ENCODE data around the gene HEYL.
"Not testable (repeated sequence)": the region's sequence is repeated elsewhere in the genome, so short reads cannot be mapped to it uniquely, and the experiment has no call there.

HEYL gene

GRCh38 chr1:39635205-39635870 lies 4.1 kb downstream of the HEYL start:
- no peak for DNase-seq

GRCh38 chr1:39633422-39633821 lies 6.0 kb downstream of the HEYL start:
- no peak for DNase-seq

GRCh38 chr1:39632682-39633417 lies 6.6 kb downstream of the HEYL start:
- no peak for DNase-seq

- no peak for DNase-seq
Observed at GRCh38 chr1:39632323-39632681, 7.1 kb downstream of the HEYL start.

- DNase-seq, result no peak
Observed at GRCh38 chr1:39631361-39632322, 7.8 kb downstream of the HEYL start.

GRCh38 chr1:39628807-39629350 lies 10.6 kb downstream of the HEYL start:
- no peak for DNase-seq

GRCh38 chr1:39626646-39627045 lies 12.8 kb downstream of the HEYL start:
- DNase-seq, result no peak

- no peak for DNase-seq
Observed at GRCh38 chr1:39625462-39626273, 13.8 kb downstream of the HEYL start.

GRCh38 chr1:39625009-39625408 lies 14.4 kb downstream of the HEYL start:
- no peak for DNase-seq

- DNase-seq, result no peak
Observed at GRCh38 chr1:39623053-39623452, 16.4 kb downstream of the HEYL start.

- DNase-seq, result no peak
Observed at GRCh38 chr1:39622427-39622826, 17.0 kb downstream of the HEYL start.

GRCh38 chr1:39620659-39621165 lies 18.7 kb downstream of the HEYL start:
- no peak for DNase-seq

GRCh38 chr1:39617488-39618049 lies 21.9 kb downstream of the HEYL start:
- no peak for DNase-seq

GRCh38 chr1:39615086-39615673 lies 24.3 kb downstream of the HEYL start:
- no peak for DNase-seq

- no peak for DNase-seq
Observed at GRCh38 chr1:39614488-39614887, 25.0 kb downstream of the HEYL start.

- DNase-seq, result no peak
Observed at GRCh38 chr1:39613250-39613649, 26.2 kb downstream of the HEYL start.

- DNase-seq, result peak; percentile 47
Observed at GRCh38 chr1:39609618-39610331, 29.7 kb downstream of the HEYL start.

- no peak for DNase-seq
Observed at GRCh38 chr1:39608921-39609320, 30.5 kb downstream of the HEYL start.

- not testable (repeated sequence) for DNase-seq
Observed at GRCh38 chr1:39603677-39604076, 35.8 kb downstream of the HEYL start.

- DNase-seq, result not testable (repeated sequence)
Observed at GRCh38 chr1:39601667-39602255, 37.7 kb downstream of the HEYL start.
